HepG2 (cell line): ENCODE results near the gene DTYMK. TPM values are rescaled to one million over a fixed set of nuclear protein-coding genes. Genes with fewer than 3 reads are reported as not detected.

Source experiments
- CREM ChIP-seq, 2 experiments: sonication (generic) in 1 of 2; formaldehyde crosslinking in 1 of 2; IDR thresholded peaks; 2 replicates each; pipeline versions ENCODE4 v1.4.0 to v1.6.1; 2016 to 2020; ENCODE audit warnings: antibody characterized with exemption in 1 of 2, mild to moderate bottlenecking in 1 of 2, missing genetic modification reagents in 1 of 2
- FOXP4 ChIP-seq: sonication (generic); formaldehyde crosslinking; IDR thresholded peaks from 2 replicates; pipeline ENCODE4 v1.4.0; 2020; ENCODE audit warnings: missing genetic modification reagents
- HIVEP1 ChIP-seq: sonication (generic); formaldehyde crosslinking; IDR thresholded peaks from 2 replicates; pipeline ENCODE4 v1.4.0; 2020; ENCODE audit warnings: mild to moderate bottlenecking, missing genetic modification reagents
- HMGXB4 ChIP-seq, 2 experiments: sonication (generic) in 1 of 2; formaldehyde crosslinking in 1 of 2; IDR thresholded peaks; 2 replicates each; pipeline versions ENCODE4 v1.4.0 to v1.6.1; 2018 to 2020; ENCODE audit warnings: missing genetic modification reagents in 2 of 2, borderline replicate concordance in 1 of 2, low read depth in 1 of 2, mild to moderate bottlenecking in 1 of 2, missing biosample characterization in 1 of 2
- HOXA5 ChIP-seq: sonication (generic); formaldehyde crosslinking; IDR thresholded peaks from 2 replicates; pipeline ENCODE4 v1.4.0; 2020; ENCODE audit warnings: missing genetic modification reagents
- HOXA9 ChIP-seq: sonication (generic); formaldehyde crosslinking; IDR thresholded peaks from 2 replicates; pipeline ENCODE4 v1.8.1; 2022; ENCODE audit warnings: missing genetic modification reagents, mild to moderate bottlenecking, moderate library complexity, borderline replicate concordance
- KAT7 ChIP-seq: IDR thresholded peaks from 2 replicates; pipeline ENCODE4 v1.6.1; 2018; ENCODE audit warnings: borderline replicate concordance, missing compliant biosample characterization
- TEAD3 ChIP-seq: optimal IDR thresholded peaks from 2 replicates; pipeline ENCODE3; 2016; ENCODE audit warnings: borderline replicate concordance
- TFE3 ChIP-seq: IDR thresholded peaks from 2 replicates; pipeline ENCODE4 v1.6.1; 2016
- ZNF18 ChIP-seq: sonication (generic); formaldehyde crosslinking; IDR thresholded peaks from 2 replicates; pipeline ENCODE4 v1.8.0; 2022; ENCODE audit warnings: mild to moderate bottlenecking, missing genetic modification reagents; ENCODE audit not compliant: insufficient replicate concordance
- ZNF574 ChIP-seq: sonication (generic); formaldehyde crosslinking; IDR thresholded peaks from 2 replicates; pipeline ENCODE4 v1.4.0; 2020; ENCODE audit warnings: missing genetic modification reagents
- ZNF720 ChIP-seq: sonication (generic); formaldehyde crosslinking; IDR thresholded peaks from 2 replicates; pipeline ENCODE4 v1.4.0; 2020; ENCODE audit warnings: missing genetic modification reagents
- ZSCAN21 ChIP-seq: sonication (generic); formaldehyde crosslinking; IDR thresholded peaks from 2 replicates; pipeline ENCODE4 v1.8.0; 2022; ENCODE audit warnings: mild to moderate bottlenecking, missing genetic modification reagents, moderate library complexity, borderline replicate concordance
- ZSCAN30 ChIP-seq: sonication (generic); formaldehyde crosslinking; IDR thresholded peaks from 2 replicates; pipeline ENCODE4 v1.5.0; 2020; ENCODE audit warnings: mild to moderate bottlenecking, missing genetic modification reagents
- ZXDC ChIP-seq: sonication (generic); formaldehyde crosslinking; IDR thresholded peaks from 2 replicates; pipeline ENCODE4 v1.5.0; 2020; ENCODE audit warnings: mild to moderate bottlenecking, missing genetic modification reagents
- polyA plus RNA-seq, 8 experiments: library from polyadenylated mRNA; depleted of rRNA in 3 of 8; stranded (reverse) in 7 of 8; unstranded in 1 of 8; fragments of >200 nt; fragmentation: Illumina TruSeq in 4 of 8; extraction: Trizol in 4 of 8; gene quantifications; 2 replicates each; pipeline versions ENCODE4 v1.2.1 to v1.2.3, GENCODE V29; 2011 to 2016; ENCODE audit warnings: low read depth in 4 of 8, missing spikeins in 1 of 8, mixed read lengths in 1 of 8; ENCODE audit not compliant: insufficient read depth in 1 of 8
- total RNA-seq, 5 experiments: library from RNA; depleted of rRNA; stranded (reverse); fragments of >200 nt; fragmentation: Illumina TruSeq; extraction: Trizol; gene quantifications; 2 replicates each; pipeline ENCODE4 v1.2.3, GENCODE V29; 2016; ENCODE audit warnings: low read depth in 1 of 5

The DTYMK gene
- total and polyA plus RNA-seq, 2 of the 13 experiments (the other 11 are each of a cell fraction or from before 2014, with no cell fraction given), result 57.5 to 134 TPM

GRCh38 chr2:241653210-241653750 is 33.3 kb downstream of the DTYMK start (continued):
- peak; percentile 79 for TF ChIP-seq ZNF574
- no peak for TF ChIP-seq ZXDC (CRISPR knock-in tag)
- TF ChIP-seq HMGXB4 (CRISPR knock-in tag; IDR thresholded peaks at IDR 0.05; ENCODE audit: borderline replicate concordance in 1 of 2, low read depth in 1 of 2), result peak; percentile 69 to 70; a peak in 2 of 4 replicates
- TF ChIP-seq HOXA5 (CRISPR knock-in tag), result no peak
- TF ChIP-seq KAT7 (CRISPR knock-in tag), result no peak; the same call in 1 of the 2 replicates
- TF ChIP-seq ZNF18 (CRISPR knock-in tag), result peak; percentile 40
- no peak for TF ChIP-seq ZNF720 (CRISPR knock-in tag)
- peak; percentile 43; the same call in 1 of the 2 replicates for TF ChIP-seq FOXP4
- no peak; the same call in 1 of the 2 replicates for TF ChIP-seq ZSCAN21
- peak; percentile 84 for TF ChIP-seq TEAD3 (CRISPR knock-in tag)
- no peak for TF ChIP-seq HIVEP1 (CRISPR knock-in tag)
- TF ChIP-seq HOXA9 (CRISPR knock-in tag), result no peak
- no peak for TF ChIP-seq CREM (IDR thresholded peaks at IDR 0.05)
- no peak for TF ChIP-seq CREM (CRISPR knock-in tag; IDR thresholded peaks at IDR 0.05)
- no peak for TF ChIP-seq ZSCAN30
- TF ChIP-seq TFE3 (CRISPR knock-in tag), result peak; percentile 23; the same call in 1 of the 2 replicates
